ENCODE data around the gene PGF. TPM values are rescaled to one million over a fixed set of nuclear protein-coding genes. Genes with fewer than 3 reads are reported as not detected.
A peak's percentile ranks its signal among the peaks of the same experiment; 100 is the strongest.

The PGF gene
- polyA plus RNA-seq (2013, experiment 1 of 2): 0.53 TPM
- 0.69 TPM for polyA plus RNA-seq (2013, experiment 2 of 2)

GRCh38 chr14:74955229-74956026, at the start of gene PGF:
PGF (minus strand) TSS chr14:74955597; CDS start chr14:74955242, 355 bp downstream.
- Histone ChIP-seq H3K27ac (replicated peaks; ENCODE audit: low read length) (no peak within 1 kb of the TSS), H3K36me3 (replicated peaks in 1 of 2; ENCODE audit: control insufficient read depth in 2 of 2, insufficient read depth in 2 of 2, low read length in 2 of 2) (no peaks in the 10 kb centered on the region), H3K4me3 (ENCODE audit: low read length in 2 of 2) (peak within 1 kb of the TSS in 1 of 2 donors; percentile 70), H3K9me3 (replicated peaks in 1 of 2; ENCODE audit: control insufficient read depth in 2 of 2, insufficient read depth in 1 of 2, low read depth in 1 of 2, low read length in 2 of 2) (no peaks in the 10 kb centered on the region), H3K4me2 (ENCODE audit: insufficient read depth, low read length, poor library complexity, severe bottlenecking) (peak within 1 kb of the TSS; percentile 73), H3K14ac (ENCODE audit: low read length) (peak within 1 kb of the TSS; percentile 22), H2AK5ac (ENCODE audit: low read depth, low read length) (peak within 1 kb of the TSS; percentile 88), H2BK120ac (ENCODE audit: low read depth, low read length) (peak within 1 kb of the TSS; percentile 79), H2BK12ac (ENCODE audit: low read length) (peak within 1 kb of the TSS; percentile 88), H3K4ac (ENCODE audit: low read length) (peak within 1 kb of the TSS; percentile 41), H4K91ac (ENCODE audit: low read depth, low read length, poor library complexity) (no peak within 1 kb of the TSS), H2AFZ (ENCODE audit: low read length) (peak within 1 kb of the TSS; percentile 88), H4K8ac (ENCODE audit: low read depth, low read length) (no peak within 1 kb of the TSS), H3K79me1 (ENCODE audit: low read depth, low read length) (peaks cover 3% of the 10 kb centered on the region), H3K4me1 (ENCODE audit: control insufficient read depth in 2 of 2, insufficient read depth in 1 of 2, low read depth in 1 of 2, low read length in 2 of 2) (peaks cover 30 to 50% of the 10 kb centered on the region in 2 donors), H2BK5ac (ENCODE audit: low read length) (peak within 1 kb of the TSS; percentile 54), H3K23ac (ENCODE audit: low read depth, low read length, poor library complexity) (peak within 1 kb of the TSS; percentile 76), H3K9ac (ENCODE audit: low read depth, low read length, poor library complexity) (peak within 1 kb of the TSS; percentile 63), H3K27me3 (ENCODE audit: control insufficient read depth in 3 of 3, insufficient read depth in 3 of 3, low read depth in 1 of 3, low read length in 3 of 3) (peaks cover 0 to 11% (median 0%) of the 10 kb centered on the region in 3 experiments), H3K18ac (ENCODE audit: low read length) (peak within 1 kb of the TSS; percentile 95), H2BK15ac (ENCODE audit: low read length) (peak within 1 kb of the TSS; percentile 72)
- WGBS, 2 donors (ENCODE audit: extremely low coverage in 2 of 2, insufficient read length in 2 of 2, insufficient replicate concordance in 1 of 2): no CpG with 5 or more reads among the region's 73 CpGs
- DNase-seq (ENCODE audit: low spot score): peak; percentile 54

DNA sequence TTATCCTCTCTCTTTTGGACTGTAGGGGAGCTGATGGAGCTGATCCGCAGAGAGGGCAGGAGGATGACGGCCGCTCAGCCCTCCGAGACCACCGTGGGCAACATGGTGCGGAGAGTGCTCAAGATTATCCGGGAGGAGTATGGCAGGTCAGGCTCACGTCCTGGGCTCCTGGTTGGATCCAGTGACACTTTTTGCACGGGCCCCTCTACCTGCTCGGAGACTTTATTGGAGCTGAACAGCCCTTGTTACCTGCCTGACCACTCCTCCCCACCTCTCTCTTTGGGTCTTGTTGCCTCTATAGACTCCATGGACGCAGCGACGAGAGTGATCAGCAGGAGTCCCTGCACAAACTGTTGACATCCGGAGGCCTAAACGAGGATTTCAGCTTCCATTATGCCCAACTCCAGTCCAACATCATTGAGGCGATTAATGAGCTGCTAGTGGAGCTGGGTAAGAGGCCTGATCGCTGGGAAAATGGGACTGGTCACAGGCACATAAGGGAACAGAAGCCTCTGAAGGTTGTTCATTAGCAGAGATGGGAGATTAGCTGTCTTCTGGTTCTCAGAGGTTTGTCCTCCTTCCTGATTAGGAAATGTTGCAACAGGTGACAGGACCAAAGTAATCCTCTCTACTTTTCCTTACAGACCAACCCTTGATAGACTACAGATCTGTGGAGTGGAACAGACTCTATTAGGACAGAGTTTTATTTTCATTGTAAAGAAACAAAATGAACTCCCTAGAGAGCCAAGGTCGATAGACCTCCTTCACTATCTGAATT, 48.0 kb upstream of the PGF start:
- H3K14ac ChIP-seq (ENCODE audit: low read length): no peak overlapping the region
- H3K9me3 ChIP-seq (replicated peaks in 1 of 2; ENCODE audit: control insufficient read depth in 2 of 2, insufficient read depth in 1 of 2, low read depth in 1 of 2, low read length in 2 of 2): peaks cover 0 to 2% of the 10 kb centered on the region in 2 donors
- WGBS, 2 donors (ENCODE audit: extremely low coverage in 2 of 2, insufficient read length in 2 of 2, insufficient replicate concordance in 1 of 2): no CpG with 5 or more reads among the region's 18 CpGs
- H4K8ac ChIP-seq (ENCODE audit: low read depth, low read length): no peak overlapping the region
- no peak overlapping the region for H2BK12ac ChIP-seq (ENCODE audit: low read length)
- peak overlapping the region; percentile 59 for H3K23ac ChIP-seq (ENCODE audit: low read depth, low read length, poor library complexity)
- no peak overlapping the region for H3K27ac ChIP-seq (replicated peaks; ENCODE audit: low read length)
- H2AK5ac ChIP-seq (ENCODE audit: low read depth, low read length): no peak overlapping the region
- peak overlapping the region; percentile 91 for H3K9ac ChIP-seq (ENCODE audit: low read depth, low read length, poor library complexity)
- H3K27me3 ChIP-seq (ENCODE audit: control insufficient read depth in 3 of 3, insufficient read depth in 3 of 3, low read depth in 1 of 3, low read length in 3 of 3): no peaks in the 10 kb centered on the region
- DNase-seq (ENCODE audit: low spot score): no peak
- peak overlapping the region; percentile 80 for H3K4me2 ChIP-seq (ENCODE audit: insufficient read depth, low read length, poor library complexity, severe bottlenecking)
- H2BK15ac ChIP-seq (ENCODE audit: low read length): no peak overlapping the region
- H3K4me1 ChIP-seq (ENCODE audit: control insufficient read depth in 2 of 2, insufficient read depth in 1 of 2, low read depth in 1 of 2, low read length in 2 of 2): peaks cover 4 to 6% of the 10 kb centered on the region in 2 donors
- peak overlapping the region; percentile 83 for H2AFZ ChIP-seq (ENCODE audit: low read length)
- no peak overlapping the region for H2BK120ac ChIP-seq (ENCODE audit: low read depth, low read length)
- H3K79me1 ChIP-seq (ENCODE audit: low read depth, low read length): peaks cover 8% of the 10 kb centered on the region
- H3K36me3 ChIP-seq (replicated peaks in 1 of 2; ENCODE audit: control insufficient read depth in 2 of 2, insufficient read depth in 2 of 2, low read length in 2 of 2): peaks cover 15 to 45% of the 10 kb centered on the region in 2 donors
- H4K91ac ChIP-seq (ENCODE audit: low read depth, low read length, poor library complexity): no peak overlapping the region
- peak overlapping the region; percentile 95 for H3K18ac ChIP-seq (ENCODE audit: low read length)
- no peak overlapping the region for H3K4ac ChIP-seq (ENCODE audit: low read length)
- no peak overlapping the region for H2BK5ac ChIP-seq (ENCODE audit: low read length)
- H3K4me3 ChIP-seq (ENCODE audit: low read length in 2 of 2): peak overlapping the region; percentile 84 to 93

GRCh38 chr14:75002392-75003249, 47.2 kb upstream of the PGF start, which contains the start of gene EIF2B2:
EIF2B2 (plus strand) TSS chr14:75002921; CDS start chr14:75002991, 70 bp downstream.
- H2BK12ac ChIP-seq (ENCODE audit: low read length): no peak within 1 kb of the TSS
- H4K91ac ChIP-seq (ENCODE audit: low read depth, low read length, poor library complexity): no peak within 1 kb of the TSS
- H4K8ac ChIP-seq (ENCODE audit: low read depth, low read length): no peak within 1 kb of the TSS
- peaks cover 0 to 2% of the 10 kb centered on the region in 2 donors for H3K9me3 ChIP-seq (replicated peaks in 1 of 2; ENCODE audit: control insufficient read depth in 2 of 2, insufficient read depth in 1 of 2, low read depth in 1 of 2, low read length in 2 of 2)
- peak within 1 kb of the TSS; percentile 84 to 93 for H3K4me3 ChIP-seq (ENCODE audit: low read length in 2 of 2)
- H3K36me3 ChIP-seq (replicated peaks in 1 of 2; ENCODE audit: control insufficient read depth in 2 of 2, insufficient read depth in 2 of 2, low read length in 2 of 2): peaks cover 11 to 37% of the 10 kb centered on the region in 2 donors
- H3K14ac ChIP-seq (ENCODE audit: low read length): no peak within 1 kb of the TSS
- no CpG with 5 or more reads among the region's 66 CpGs for WGBS, 2 donors (ENCODE audit: extremely low coverage in 2 of 2, insufficient read length in 2 of 2, insufficient replicate concordance in 1 of 2)
- H2AK5ac ChIP-seq (ENCODE audit: low read depth, low read length): no peak within 1 kb of the TSS
- H2BK15ac ChIP-seq (ENCODE audit: low read length): no peak within 1 kb of the TSS
- H2BK5ac ChIP-seq (ENCODE audit: low read length): no peak within 1 kb of the TSS
- peak within 1 kb of the TSS; percentile 59 for H3K23ac ChIP-seq (ENCODE audit: low read depth, low read length, poor library complexity)
- peaks cover 8% of the 10 kb centered on the region for H3K79me1 ChIP-seq (ENCODE audit: low read depth, low read length)
- peak within 1 kb of the TSS; percentile 80 for H3K4me2 ChIP-seq (ENCODE audit: insufficient read depth, low read length, poor library complexity, severe bottlenecking)
- H3K18ac ChIP-seq (ENCODE audit: low read length): peak within 1 kb of the TSS; percentile 95
- peak within 1 kb of the TSS; percentile 83 for H2AFZ ChIP-seq (ENCODE audit: low read length)
- H3K4me1 ChIP-seq (ENCODE audit: control insufficient read depth in 2 of 2, insufficient read depth in 1 of 2, low read depth in 1 of 2, low read length in 2 of 2): peaks cover 4 to 6% of the 10 kb centered on the region in 2 donors
- no peak within 1 kb of the TSS for H2BK120ac ChIP-seq (ENCODE audit: low read depth, low read length)
- H3K9ac ChIP-seq (ENCODE audit: low read depth, low read length, poor library complexity): peak within 1 kb of the TSS; percentile 91
- H3K27me3 ChIP-seq (ENCODE audit: control insufficient read depth in 3 of 3, insufficient read depth in 3 of 3, low read depth in 1 of 3, low read length in 3 of 3): no peaks in the 10 kb centered on the region
- peak; percentile 97 for DNase-seq (ENCODE audit: low spot score)
- H3K4ac ChIP-seq (ENCODE audit: low read length): no peak within 1 kb of the TSS
- peak within 1 kb of the TSS; percentile 73 for H3K27ac ChIP-seq (replicated peaks; ENCODE audit: low read length)
